ENCODE data around the gene COX7C. TPM values are rescaled to one million over a fixed set of nuclear protein-coding genes. Genes with fewer than 3 reads are reported as not detected.
"Not testable (repeated sequence)": the region's sequence is repeated elsewhere in the genome, so short reads cannot be mapped to it uniquely, and the experiment has no call there.

Gene COX7C, protein sequence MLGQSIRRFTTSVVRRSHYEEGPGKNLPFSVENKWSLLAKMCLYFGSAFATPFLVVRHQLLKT
- 443 and 533 TPM in 2 replicates for total RNA-seq (2014; rRNA removed; shearing (Covaris generic))

DNA sequence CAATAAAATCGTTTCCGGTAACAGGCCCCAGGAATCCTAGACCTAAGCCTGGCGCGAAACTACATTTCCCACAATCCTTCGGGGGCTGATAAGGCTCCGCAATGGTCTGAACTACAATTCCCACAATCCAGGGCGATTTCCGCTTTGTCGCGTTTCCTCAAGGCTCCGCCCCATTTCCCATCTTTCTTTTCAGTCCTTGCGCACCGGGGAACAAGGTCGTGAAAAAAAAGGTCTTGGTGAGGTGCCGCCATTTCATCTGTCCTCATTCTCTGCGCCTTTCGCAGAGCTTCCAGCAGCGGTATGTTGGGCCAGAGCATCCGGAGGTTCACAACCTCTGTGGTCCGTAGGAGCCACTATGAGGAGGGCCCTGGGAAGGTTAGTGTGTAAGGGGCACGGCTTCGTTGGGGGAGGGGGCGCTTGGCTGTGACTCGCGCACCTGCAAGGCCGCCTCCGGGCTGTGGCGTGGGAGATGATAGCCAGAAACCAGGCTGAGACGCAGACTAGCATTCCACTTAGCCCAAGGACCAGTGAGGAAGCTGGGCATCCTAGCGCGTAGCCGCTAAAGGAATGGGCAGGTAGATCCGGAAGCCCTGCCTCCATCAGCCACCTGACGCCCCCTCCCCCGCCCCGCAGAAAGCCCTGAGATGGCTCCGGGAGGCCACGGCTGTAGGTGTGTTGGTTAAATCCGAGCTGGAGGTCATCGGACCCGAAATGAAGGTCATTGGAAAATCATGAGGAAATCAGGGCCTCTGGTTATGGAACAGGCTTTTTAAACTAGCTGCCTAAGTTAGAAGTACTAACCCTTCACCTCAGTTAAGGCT, at the start of gene COX7C:
TSS of gene COX7C (plus strand) at position 186 of the 821 bp plus-strand sequence. CDS start at position 301, 115 bp downstream.
- in situ Hi-C loops (cut with HindIII; ENCODE audit: low sequenced_read_pairs): no loop called here
- peak; percentile 99 for DNase-seq (ENCODE audit: low spot score)

DNA sequence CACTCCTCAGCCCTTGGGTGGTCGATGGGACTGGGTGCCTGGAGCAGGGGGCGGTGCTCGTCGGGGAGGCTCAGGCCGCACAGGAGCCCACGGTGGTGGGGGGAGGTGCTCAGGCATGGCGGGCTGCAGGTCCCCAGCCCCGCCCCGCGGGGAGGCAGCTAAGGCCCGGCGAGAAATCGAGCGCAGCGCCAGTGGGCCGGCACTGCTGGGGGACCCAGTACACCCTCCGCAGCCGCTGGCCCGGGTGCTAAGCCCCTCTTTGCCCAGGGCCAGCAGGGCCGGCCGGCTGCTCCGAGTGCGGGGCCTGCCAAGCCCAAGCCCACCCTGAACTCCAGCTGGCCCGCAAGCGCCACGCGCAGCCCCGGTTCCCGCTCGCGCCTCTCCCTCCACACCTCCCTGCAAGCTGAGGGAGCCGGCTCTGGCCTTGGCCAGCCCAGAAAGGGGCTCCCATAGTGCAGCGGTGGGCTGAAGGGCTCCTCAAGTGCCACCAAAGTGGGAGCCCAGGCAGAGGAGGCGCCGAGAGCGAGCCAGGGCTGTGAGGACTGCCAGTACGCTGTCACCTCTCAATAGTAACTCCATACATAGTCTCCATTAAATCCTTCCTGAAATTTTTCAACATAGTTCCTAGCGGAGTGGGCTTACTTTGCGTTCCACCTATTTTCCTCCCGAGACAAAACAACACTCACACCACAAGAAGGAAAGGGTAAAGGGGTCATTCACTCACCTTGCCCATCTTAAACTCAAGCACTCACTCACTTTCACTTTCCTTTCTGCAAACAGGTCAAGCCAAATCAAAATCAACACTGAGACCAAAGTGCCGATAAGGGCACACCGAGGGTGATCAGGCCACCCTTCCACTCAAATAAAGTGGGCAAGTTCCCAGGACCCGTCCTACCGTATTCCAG, 48.0 kb upstream of the COX7C start:
- in situ Hi-C loops (cut with HindIII; ENCODE audit: low sequenced_read_pairs); DNase-seq (ENCODE audit: low spot score): not testable (repeated sequence)

DNA sequence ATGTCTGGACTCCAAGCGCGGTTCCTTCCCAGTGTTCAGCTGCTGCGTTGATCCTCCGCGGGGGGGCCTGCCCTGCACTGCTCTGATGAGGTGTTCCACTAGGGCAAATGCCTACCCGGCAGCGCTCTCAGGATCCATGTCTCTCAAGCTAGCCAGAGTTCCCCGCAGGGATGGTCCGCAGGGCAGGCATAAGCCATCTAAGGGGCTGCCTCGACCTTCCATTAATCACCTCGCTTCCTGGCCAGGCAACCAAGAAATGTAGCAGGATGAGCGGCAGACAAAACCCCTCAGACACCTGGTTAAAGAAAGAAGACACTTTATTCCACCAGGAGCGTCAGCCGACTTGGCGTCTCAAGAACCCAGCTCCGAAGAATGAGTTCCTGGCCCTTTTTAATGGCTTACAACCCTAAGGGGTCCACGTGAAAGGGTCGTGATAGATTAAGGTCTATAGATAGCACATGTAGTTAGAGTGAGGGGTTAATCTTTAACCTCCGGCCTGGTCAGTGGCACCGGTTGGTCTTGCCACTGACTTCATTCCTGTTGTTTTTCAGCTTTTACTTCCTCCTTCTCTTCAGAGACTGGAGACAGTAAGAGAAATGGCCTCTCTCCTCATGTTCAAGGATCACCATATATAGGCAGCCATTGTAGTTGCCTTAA, 47.2 kb upstream of the COX7C start:
- no peak for DNase-seq (ENCODE audit: low spot score)
- in situ Hi-C loops (cut with HindIII; ENCODE audit: low sequenced_read_pairs): no loop called here

DNA sequence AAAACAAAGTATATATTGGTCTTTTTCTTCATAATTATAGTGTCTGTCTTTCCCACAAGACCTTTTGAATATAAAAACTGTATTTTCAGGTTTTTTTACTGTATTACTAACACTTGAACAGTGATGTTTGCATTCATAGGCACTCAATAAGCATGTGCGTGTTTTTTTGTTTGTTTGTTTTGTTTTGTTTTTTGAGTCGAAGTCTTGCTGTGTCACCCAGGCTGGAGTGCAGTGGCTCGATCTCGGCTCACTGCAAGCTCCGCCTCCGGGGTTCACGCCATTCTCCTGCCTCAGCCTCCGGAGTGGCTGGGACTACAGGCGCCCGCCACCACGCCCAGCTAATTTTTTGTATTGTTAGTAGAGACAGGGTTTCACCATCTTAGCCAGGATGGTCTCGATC, 46.6 kb upstream of the COX7C start:
- in situ Hi-C loops (cut with HindIII; ENCODE audit: low sequenced_read_pairs); DNase-seq (ENCODE audit: low spot score): not testable (repeated sequence)

DNA sequence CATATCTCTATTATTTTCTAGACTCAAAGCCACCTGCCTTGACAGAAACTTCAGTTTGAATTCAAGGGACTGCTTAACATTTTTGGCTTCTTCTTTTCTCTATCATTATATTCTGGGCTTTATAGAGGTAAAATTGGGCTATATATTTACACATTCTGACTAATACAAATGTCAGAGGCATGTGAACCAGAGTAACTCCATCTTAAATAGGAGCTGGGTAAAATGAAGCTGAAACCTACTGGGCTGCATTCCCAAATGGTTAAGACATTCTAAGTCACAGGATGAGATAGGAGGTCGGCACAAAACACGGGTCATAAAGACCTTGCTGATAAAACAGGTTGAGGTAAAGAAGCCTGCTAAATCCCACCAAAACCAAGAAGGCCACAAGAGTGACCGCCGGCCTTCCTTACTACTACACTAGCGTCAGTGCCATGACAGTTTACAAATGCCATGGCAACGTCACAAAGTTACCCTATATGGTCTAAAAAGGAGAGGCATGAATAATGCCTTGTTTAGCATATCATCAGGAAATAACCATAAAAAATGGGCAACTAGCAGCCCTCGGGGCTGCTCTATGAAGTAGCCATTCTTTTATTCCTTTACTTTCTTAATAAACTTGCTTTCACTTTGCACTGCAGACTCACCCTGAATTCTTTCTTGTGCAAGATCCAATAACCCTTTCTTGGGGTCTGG, 44.8 kb upstream of the COX7C start:
- in situ Hi-C loops (cut with HindIII; ENCODE audit: low sequenced_read_pairs): no loop called here
- no peak for DNase-seq (ENCODE audit: low spot score)

DNA sequence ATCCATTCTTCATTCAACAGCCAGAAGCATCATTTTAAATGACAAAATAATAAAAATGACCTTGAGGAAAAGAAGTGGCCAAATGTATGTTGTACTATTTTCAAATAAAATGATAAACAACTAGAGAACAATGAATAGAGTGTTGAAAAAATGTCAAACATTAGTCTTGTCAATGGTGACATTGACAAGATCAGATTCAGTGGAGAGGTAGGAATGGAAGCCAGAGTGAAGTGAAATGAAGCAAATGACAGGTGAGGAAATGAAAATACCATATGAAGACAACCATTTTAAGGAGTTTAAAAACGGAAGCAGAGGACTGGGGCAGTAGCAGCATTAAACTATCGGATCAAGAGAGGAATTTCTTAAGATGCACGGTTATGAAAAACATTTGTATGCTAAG, 38.2 kb upstream of the COX7C start:
- no peak for DNase-seq (ENCODE audit: low spot score)
- in situ Hi-C loops (cut with HindIII; ENCODE audit: low sequenced_read_pairs): no loop called here

DNA sequence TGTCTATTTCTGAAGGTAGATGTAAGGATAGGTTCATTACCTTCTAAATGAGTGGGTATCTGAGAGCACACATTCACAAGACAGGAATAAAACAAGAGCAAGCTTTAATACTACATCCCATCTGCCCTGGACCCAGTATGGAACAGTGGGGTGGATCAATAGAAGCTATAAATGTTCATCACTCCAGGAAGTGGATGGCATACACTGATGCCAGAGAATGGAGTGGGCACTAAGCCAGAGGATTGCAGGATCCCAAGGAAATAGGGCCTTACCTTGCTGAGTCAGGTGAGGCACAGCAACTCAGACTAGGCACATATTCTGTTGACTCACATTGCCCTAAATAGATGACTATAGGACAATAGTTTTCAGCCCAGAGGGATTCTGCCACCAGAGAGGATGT, 21.3 kb upstream of the COX7C start:
- in situ Hi-C loops (cut with HindIII; ENCODE audit: low sequenced_read_pairs): no loop called here
- no peak for DNase-seq (ENCODE audit: low spot score)

DNA sequence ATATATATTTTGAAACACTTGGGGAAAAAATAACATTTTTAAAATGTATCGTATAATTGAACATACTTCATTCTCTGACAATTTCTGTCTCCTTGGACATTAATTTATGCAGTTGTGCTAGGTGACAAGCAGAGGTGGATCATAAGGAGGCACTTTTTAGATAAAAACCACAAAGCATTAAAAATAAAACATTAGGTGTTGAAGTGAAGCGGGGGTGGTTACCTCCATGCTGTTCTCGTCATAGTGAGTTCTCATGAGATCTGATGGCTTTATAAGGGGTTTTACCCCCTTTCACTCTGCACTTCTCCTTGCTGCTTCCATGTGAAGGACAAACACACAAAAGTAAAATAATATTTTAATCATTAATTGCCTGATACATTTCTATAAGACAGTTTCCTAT, 11.9 kb upstream of the COX7C start:
- no peak for DNase-seq (ENCODE audit: low spot score)
- in situ Hi-C loops (cut with HindIII; ENCODE audit: low sequenced_read_pairs): no loop called here

DNA sequence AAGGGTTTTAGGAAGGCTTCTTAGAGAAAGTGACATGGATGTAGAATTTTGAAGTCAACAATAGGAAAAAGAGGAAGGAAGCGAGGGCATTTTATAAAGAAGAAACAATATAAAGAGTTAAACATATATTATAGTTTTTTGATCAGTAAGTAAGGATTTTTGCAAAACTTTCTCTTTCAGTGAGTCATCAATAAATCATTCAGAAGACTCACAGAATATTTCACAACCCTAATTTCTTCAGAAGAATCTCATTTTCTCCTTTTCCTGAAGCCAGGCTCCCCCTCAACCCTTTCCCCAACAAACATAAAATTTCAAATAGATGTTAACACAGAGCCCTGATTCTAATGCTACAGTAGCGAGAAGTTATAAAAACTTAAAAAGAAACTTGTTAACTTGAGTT, 4.3 kb upstream of the COX7C start:
- in situ Hi-C loops (cut with HindIII; ENCODE audit: low sequenced_read_pairs): no loop called here

DNA sequence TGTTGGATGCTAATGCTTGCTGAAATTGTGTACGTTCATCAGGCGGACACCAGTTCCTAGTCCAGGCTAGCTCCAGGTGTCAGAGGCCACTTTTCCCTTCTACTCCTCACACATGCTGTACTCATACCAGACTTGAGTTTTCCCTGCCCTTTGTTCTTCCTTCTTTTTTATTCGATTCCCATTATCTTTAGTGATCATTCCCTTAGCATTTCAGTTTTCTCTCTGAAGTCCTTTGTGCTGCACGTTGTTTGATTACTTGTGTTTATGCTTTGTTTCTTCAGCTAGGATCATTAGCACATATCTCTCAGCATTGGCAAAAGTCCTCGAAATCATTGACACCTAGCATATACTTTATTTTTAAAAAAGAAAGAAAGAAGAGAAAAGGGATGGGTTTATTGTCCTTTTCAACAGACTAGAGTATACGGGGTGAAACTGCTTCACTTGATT, 409 bp upstream of the COX7C start:
- in situ Hi-C loops (cut with HindIII; ENCODE audit: low sequenced_read_pairs): no loop called here
- DNase-seq (ENCODE audit: low spot score): no peak

More for the DNA sequence above, 4.3 kb upstream of the COX7C start:
- no peak for DNase-seq (ENCODE audit: low spot score)

DNA sequence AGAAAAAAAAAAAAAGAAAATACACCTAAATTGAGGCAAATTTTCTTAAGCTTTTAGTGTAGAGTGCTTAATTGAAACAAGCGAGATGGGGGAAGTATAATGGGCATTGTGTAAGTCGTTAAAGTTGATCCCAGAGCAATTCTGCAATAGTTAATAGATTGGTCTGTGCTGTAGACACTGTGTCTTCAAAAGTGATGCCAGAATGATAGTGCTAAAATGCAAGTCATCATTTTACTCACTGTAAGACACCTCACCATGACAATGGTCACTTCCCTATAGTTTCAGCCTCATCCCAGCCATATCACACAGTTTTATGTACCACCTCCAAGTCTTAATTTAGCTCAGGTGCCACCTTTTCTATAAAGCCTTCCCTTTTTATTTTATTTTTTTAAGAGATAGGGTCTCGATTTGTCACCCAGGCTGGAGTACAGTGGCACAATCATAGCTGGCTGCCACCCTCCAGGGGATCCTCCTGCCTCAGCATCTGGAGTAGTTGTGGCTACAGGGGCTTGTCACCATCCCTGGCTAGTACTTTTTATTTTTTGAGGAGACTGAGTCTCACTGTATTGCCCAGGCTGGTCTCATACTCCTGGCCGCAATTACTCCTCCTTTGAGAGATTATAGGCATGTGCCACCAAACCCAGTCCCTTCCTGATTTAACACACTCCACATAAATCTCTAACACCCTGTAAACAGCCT, 6.2 kb downstream of the COX7C start:
- in situ Hi-C loops (cut with HindIII; ENCODE audit: low sequenced_read_pairs): no loop called here
- no peak for DNase-seq (ENCODE audit: low spot score)

DNA sequence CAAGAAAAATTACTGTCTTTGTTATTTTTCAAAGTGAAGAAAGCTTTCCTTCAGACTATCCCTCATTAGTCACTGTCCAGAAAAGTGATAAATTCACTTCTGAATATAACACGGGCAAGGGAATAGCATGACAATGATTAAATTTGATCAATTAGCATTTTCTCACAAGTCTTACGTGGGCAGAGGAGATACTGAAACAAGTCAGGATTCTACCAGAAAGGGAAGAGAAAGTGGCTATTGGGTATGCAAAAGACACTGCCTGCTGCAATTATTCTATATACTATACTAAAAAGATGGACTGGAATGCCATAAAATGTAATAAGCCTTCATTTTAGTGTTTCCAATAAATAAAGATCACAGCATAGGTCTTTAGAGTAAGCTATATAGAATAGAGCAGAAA, 7.4 kb downstream of the COX7C start:
- in situ Hi-C loops (cut with HindIII; ENCODE audit: low sequenced_read_pairs): no loop called here
- no peak for DNase-seq (ENCODE audit: low spot score)

DNA sequence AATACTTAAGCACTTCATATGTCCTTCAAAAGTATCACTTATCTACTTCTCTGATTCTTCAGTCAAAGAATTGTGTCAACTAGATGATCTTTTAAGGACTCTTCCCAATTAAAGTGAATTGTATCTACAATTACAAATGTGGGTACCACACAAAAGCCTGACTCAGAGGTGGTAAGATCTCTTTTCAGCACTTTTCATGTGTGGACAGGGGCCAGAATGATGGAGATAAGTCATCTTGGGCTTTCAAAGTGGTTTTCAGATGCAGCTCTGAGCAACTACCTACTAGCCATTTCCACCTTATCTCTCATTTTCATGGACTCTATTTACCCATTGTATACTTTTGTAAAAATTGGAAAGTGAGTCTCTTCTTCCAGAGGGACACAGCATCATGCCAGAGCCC, 8.4 kb downstream of the COX7C start:
- no peak for DNase-seq (ENCODE audit: low spot score)
- in situ Hi-C loops (cut with HindIII; ENCODE audit: low sequenced_read_pairs): no loop called here

DNA sequence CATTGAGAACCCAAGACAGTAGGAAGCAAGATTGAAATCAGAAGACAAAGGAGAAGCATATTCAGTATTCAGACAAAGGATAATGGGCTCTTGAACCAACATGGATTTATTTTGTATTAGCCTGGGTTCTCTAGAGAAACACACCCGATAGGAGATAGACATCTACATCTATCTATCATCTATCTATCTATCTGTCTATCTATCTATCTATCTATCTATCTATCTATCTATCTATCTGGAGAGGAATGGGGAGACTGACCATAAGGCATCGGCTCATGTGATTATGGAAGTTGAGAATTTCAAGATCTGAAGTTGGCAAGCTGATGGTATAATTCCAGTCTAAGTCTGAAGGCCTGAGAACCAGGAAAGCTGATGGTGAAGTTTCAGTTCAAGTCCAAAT, 13.4 kb downstream of the COX7C start:
- DNase-seq (ENCODE audit: low spot score): no peak
- in situ Hi-C loops (cut with HindIII; ENCODE audit: low sequenced_read_pairs): no loop called here

DNA sequence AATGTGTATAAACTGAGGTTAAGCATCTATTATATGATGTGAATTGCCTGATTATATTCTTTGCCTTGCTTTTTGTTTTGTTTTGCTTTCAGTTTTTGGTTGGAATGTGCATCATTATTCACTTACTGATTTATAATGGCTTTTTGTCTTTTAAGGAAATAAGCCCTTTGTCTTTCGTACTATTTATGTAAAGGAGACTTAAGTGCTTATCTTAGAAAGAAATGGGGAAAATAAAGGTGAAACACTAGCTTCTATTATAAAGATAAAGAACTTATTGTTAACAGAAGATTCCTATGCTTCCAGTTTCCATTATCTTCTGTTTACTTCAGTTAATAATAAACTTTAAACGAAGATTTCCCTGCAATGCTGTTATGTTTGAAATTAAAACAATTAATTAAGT, 23.3 kb downstream of the COX7C start:
- no peak for DNase-seq (ENCODE audit: low spot score)
- in situ Hi-C loops (cut with HindIII; ENCODE audit: low sequenced_read_pairs): no loop called here

DNA sequence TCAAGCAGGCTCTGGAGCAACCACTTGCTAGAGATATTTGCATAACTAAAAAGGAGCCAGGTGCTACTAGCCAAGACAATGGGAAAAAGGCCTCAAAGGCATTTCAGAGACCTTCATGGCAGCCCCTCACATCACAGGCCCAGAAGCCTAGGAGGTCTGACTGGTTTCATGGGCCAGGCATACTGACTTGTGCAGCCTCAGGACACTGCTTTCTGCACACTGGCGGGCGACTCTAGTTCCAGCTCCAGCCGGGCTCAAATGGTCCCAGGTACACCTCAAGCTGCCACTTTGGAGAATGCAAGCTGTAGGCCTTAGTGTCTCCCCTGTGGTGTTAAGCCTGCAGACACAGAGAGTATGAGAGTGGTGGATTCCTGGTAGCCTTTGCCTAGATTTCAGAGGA, 27.1 kb downstream of the COX7C start:
- DNase-seq (ENCODE audit: low spot score): no peak
- in situ Hi-C loops (cut with HindIII; ENCODE audit: low sequenced_read_pairs): no loop called here

DNA sequence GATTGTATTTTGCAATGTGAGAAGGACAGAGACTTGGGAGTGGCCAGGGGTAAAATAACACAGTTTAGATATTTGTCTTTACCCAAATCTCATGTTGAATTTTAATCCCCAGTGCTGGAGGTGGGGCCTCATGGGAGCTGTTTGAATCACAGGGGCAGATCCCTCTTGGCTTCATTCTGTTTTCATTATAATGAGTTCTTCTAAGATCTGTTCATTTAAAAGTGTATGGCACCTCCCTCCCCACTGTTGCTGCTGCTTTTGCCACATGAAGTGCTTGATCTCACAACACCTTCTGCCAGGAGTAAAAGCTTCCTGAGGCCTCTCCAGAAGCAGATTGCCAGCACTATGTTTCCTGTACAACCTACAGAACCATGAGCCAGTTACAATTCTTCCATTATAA, 28.1 kb downstream of the COX7C start:
- in situ Hi-C loops (cut with HindIII; ENCODE audit: low sequenced_read_pairs): no loop called here
- no peak for DNase-seq (ENCODE audit: low spot score)

DNA sequence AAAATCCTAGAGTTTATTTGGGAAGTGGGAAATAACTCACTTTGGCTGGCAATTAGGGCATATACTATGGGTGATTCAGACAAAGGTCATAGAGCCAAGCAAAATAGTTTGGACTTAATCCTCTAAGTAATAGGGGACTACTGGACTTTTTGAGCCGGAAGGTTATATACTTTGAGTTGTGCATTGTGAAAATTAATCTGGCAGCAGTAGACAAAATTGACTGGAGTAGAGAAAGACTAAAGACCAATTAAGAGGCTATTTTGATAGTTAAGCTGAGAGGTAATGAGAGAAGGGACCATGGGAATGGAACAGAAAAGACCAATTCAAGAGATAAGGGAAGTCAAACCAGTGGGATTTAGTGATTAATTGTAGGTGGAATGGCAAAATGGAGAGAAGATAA, 28.9 kb downstream of the COX7C start:
- in situ Hi-C loops (cut with HindIII; ENCODE audit: low sequenced_read_pairs): no loop called here
- no peak for DNase-seq (ENCODE audit: low spot score)
